A549 (cell line): ENCODE measurements around the gene MMP15. TPM values are rescaled to one million over a fixed set of nuclear protein-coding genes. Genes with fewer than 3 reads are reported as not detected.
A peak's percentile ranks its signal among the peaks of the same experiment; 100 is the strongest.

Experiments
- ATAC-seq, 2 experiments: fragments of 200-7000 bp in 1 of 2; fragments of >200 bp in 1 of 2; cut with Nextera tagmentation in 1 of 2; cut with Tn5 transposase in 1 of 2; 3 replicates each; pipeline versions ENCODE4 v1.8.0 to v1.9.1; 2018 to 2020; ENCODE audit warnings: mild to moderate bottlenecking in 1 of 2, moderate library complexity in 1 of 2
- CTCF ChIA-PET: fragments of 300-600 bp; sonication (Branson Sonifier 250); formaldehyde crosslinking; extraction: SDS; loops from one replicate; lab custom pipeline; 2021; ENCODE audit warnings: antibody characterized with exemption, inconsistent platforms; lab: Yijun Ruan, JAX
- POLR2A ChIA-PET: fragments of 350-600 bp; formaldehyde crosslinking; extraction: SDS; loops from one replicate; lab custom pipeline; 2021; ENCODE audit warnings: antibody characterized with exemption, inconsistent platforms; lab: Yijun Ruan, JAX
- DNase-seq, 2 experiments: peaks; one replicate each; pipeline versions ENCODE4 v3.0.0 to v3.0.0-alpha.2; 2011 to 2016; ENCODE audit warnings: low read depth in 1 of 2, low spot score in 1 of 2
- FAIRE-seq: peaks from 2 replicates; lab custom pipeline; 2011; peaks lifted over from hg19 to GRCh38; lab: Jason Lieb, UNC
- H3K27ac ChIP-seq, 2 experiments: fragments of >200 bp; sonication (Bioruptor Twin); formaldehyde crosslinking; 3 replicates each; pipeline ENCODE4 v1.5.1; 2016 to 2017
- H3K4me1 ChIP-seq: fragments of >200 bp; sonication (Bioruptor Twin); formaldehyde crosslinking; 3 replicates; pipeline ENCODE4 v1.6.1; 2016
- H3K4me2 ChIP-seq: fragments of >200 bp; sonication (Bioruptor Twin); formaldehyde crosslinking; 3 replicates; pipeline ENCODE4 v1.6.1; 2016
- H3K4me3 ChIP-seq: fragments of >200 bp; sonication (Bioruptor Twin); formaldehyde crosslinking; 3 replicates; pipeline ENCODE4 v1.5.1; 2016
- H3K9me3 ChIP-seq: fragments of >200 bp; sonication (Bioruptor Twin); formaldehyde crosslinking; 3 replicates; pipeline ENCODE4 v1.6.1; 2016
- BCL3 ChIP-seq: fragments of >200 bp; sonication (Bioruptor Twin); formaldehyde crosslinking; IDR thresholded peaks from 3 replicates; pipeline ENCODE4 v1.6.1; 2016
- BHLHE40 ChIP-seq: IDR thresholded peaks from 2 replicates; pipeline ENCODE4 v1.6.1; 2012; ENCODE audit warnings: low read depth, low read length, inconsistent platforms
- CBX2 ChIP-seq: fragments of 200-600 bp; sonication (generic); IDR thresholded peaks from 2 replicates; pipeline ENCODE4 v1.6.1; 2016; ENCODE audit warnings: low read depth, mild to moderate bottlenecking, borderline replicate concordance
- CHD2 ChIP-seq: fragments of 150-350 bp; IDR thresholded peaks from 2 replicates; pipeline ENCODE4 v1.6.1; 2014; ENCODE audit warnings: low read length; ENCODE audit not compliant: partially characterized antibody
- CTCF ChIP-seq: fragments of >200 bp; sonication (Bioruptor Twin); formaldehyde crosslinking; IDR thresholded peaks from 3 replicates; pipeline ENCODE4 v1.5.1; 2016
- E2F6 ChIP-seq: IDR thresholded peaks from 2 replicates; pipeline ENCODE4 v1.6.1; 2012; ENCODE audit warnings: low read depth, borderline replicate concordance
- EHF ChIP-seq: fragments of 250-450 bp; sonication (Bioruptor Pico); IDR thresholded peaks from 2 replicates; pipeline ENCODE4 v1.5.0; 2020; ENCODE audit warnings: mild to moderate bottlenecking
- EP300 ChIP-seq, 2 experiments: fragments of >200 bp; sonication (Bioruptor Twin); formaldehyde crosslinking; IDR thresholded peaks; 2 replicates in 1 of 2; 3 replicates in 1 of 2; pipeline ENCODE4 v1.6.1; 2016 to 2017
- FOXS1 ChIP-seq: fragments of 250-450 bp; sonication (Bioruptor Pico); IDR thresholded peaks from 2 replicates; pipeline ENCODE4 v1.5.0; 2020; ENCODE audit warnings: mild to moderate bottlenecking, moderate library complexity
- HES2 ChIP-seq: fragments of >200 bp; sonication (Bioruptor Twin); formaldehyde crosslinking; IDR thresholded peaks from 2 replicates; pipeline ENCODE4 v1.6.1; 2016
- HEYL ChIP-seq: fragments of 250-450 bp; sonication (Bioruptor Pico); IDR thresholded peaks from 2 replicates; pipeline ENCODE4 v1.8.0; 2021; ENCODE audit warnings: mild to moderate bottlenecking, moderate library complexity
- HMGXB4 ChIP-seq: fragments of 250-450 bp; sonication (Bioruptor Pico); IDR thresholded peaks from 2 replicates; pipeline ENCODE4 v1.5.0; 2021; ENCODE audit warnings: mild to moderate bottlenecking, moderate library complexity, borderline replicate concordance
- HOXB5 ChIP-seq: fragments of 250-450 bp; sonication (Bioruptor Pico); IDR thresholded peaks from 2 replicates; pipeline ENCODE4 v1.5.0; 2020; ENCODE audit warnings: mild to moderate bottlenecking, moderate library complexity
- JUNB ChIP-seq: fragments of >200 bp; sonication (Bioruptor Twin); formaldehyde crosslinking; IDR thresholded peaks from 2 replicates; pipeline ENCODE4 v1.6.1; 2016
- KDM5A ChIP-seq: fragments of 200-600 bp; sonication (generic); IDR thresholded peaks from 2 replicates; pipeline ENCODE4 v1.6.1; 2016; ENCODE audit warnings: antibody characterized with exemption, mild to moderate bottlenecking
- NPAS2 ChIP-seq: fragments of 250-450 bp; sonication (Bioruptor Pico); IDR thresholded peaks from 2 replicates; pipeline ENCODE4 v1.8.0; 2022; ENCODE audit warnings: mild to moderate bottlenecking, moderate library complexity, borderline replicate concordance
- NR3C1 ChIP-seq: fragments of >200 bp; sonication (Bioruptor Twin); formaldehyde crosslinking; IDR thresholded peaks from 3 replicates; pipeline ENCODE4 v1.6.1; 2017
- PBX3 ChIP-seq: IDR thresholded peaks from 2 replicates; pipeline ENCODE4 v1.6.1; 2012
- PHF8 ChIP-seq: fragments of 200-600 bp; sonication (generic); IDR thresholded peaks from 2 replicates; pipeline ENCODE4 v1.6.1; 2016; ENCODE audit warnings: low read depth, mild to moderate bottlenecking, antibody characterized with exemption, moderate library complexity, borderline replicate concordance
- RAD21 ChIP-seq, 2 experiments: fragments of >200 bp in 1 of 2; sonication (Bioruptor Twin) in 1 of 2; formaldehyde crosslinking in 1 of 2; IDR thresholded peaks in 1 of 2; conservative IDR thresholded peaks in 1 of 2; 2 replicates in 1 of 2; 3 replicates in 1 of 2; pipeline ENCODE4 v1.6.1; 2012 to 2018; ENCODE audit warnings: inconsistent platforms in 1 of 2
- RFX5 ChIP-seq: fragments of 450-650 bp; IDR thresholded peaks from 2 replicates; pipeline ENCODE4 v1.7.1; 2014; ENCODE audit warnings: antibody characterized with exemption, mild to moderate bottlenecking, moderate library complexity
- TFCP2L1 ChIP-seq: fragments of 250-450 bp; sonication (Bioruptor Pico); IDR thresholded peaks from 2 replicates; pipeline ENCODE4 v1.5.0; 2021; ENCODE audit warnings: mild to moderate bottlenecking
- ZNF302 ChIP-seq: fragments of 250-450 bp; sonication (Bioruptor Pico); IDR thresholded peaks from 2 replicates; pipeline ENCODE4 v1.9.0; 2021; ENCODE audit warnings: inconsistent platforms, mild to moderate bottlenecking, moderate library complexity
- WGBS: methylation state at CpG from one replicate; pipeline ENCODE4 v1.1.6; 2017; ENCODE audit errors: missing lambda C conversion rate; 5-methylcytosine and 5-hydroxymethylcytosine counted together
- polyA plus RNA-seq, 4 experiments: library from polyadenylated mRNA; depleted of rRNA in 3 of 4; stranded (reverse); fragments of >200 nt; fragmentation: RNase III in 1 of 4; extraction: RNeasy Plus Mini Kit Qiagen cat#74134 plus additional on column Dnase treatment in 1 of 4; gene quantifications; 2 replicates in 3 of 4; 3 replicates in 1 of 4; pipeline ENCODE4 v1.2.3, GENCODE V29; 2011 to 2017

MMP15 gene
- polyA plus RNA-seq, 2 of the 4 experiments (the other 2 are of a cell fraction), result 4.3 to 11.2 TPM

GRCh38 chr16:57992084-57992483 lies 33.5 kb upstream of the MMP15 start (continued):
- TF ChIP-seq E2F6, result no peak
- no peak for TF ChIP-seq FOXS1 (CRISPR knock-in tag)
- TF ChIP-seq JUNB, result no peak
- TF ChIP-seq RAD21 (conservative IDR thresholded peaks at IDR 0.05 in 1 of 2, IDR thresholded peaks at IDR 0.05 in 1 of 2), result no peak
- no peak for TF ChIP-seq CBX2
- TF ChIP-seq ZNF302, result no peak

- no peaks in the 10 kb centered on the region for H3K9me3 ChIP-seq
- H3K4me3 ChIP-seq, result no peak overlapping the region
- H3K4me2 ChIP-seq, result no peak overlapping the region
- H3K4me1 ChIP-seq, result peaks cover 35% of the 10 kb centered on the region
- FAIRE-seq (no peak), ATAC-seq (no peak), DNase-seq (no peak)
- CTCF ChIA-PET, result interaction anchor here (1.2 to 12.6 kb wide), 8 partner anchors 13 to 418 kb away, joined by 3 to 160 read pairs (median 4); no protein-coding TSS in a partner anchor
- H3K27ac ChIP-seq, result peak overlapping the region in 1 of 2 experiments; percentile 57; a peak in 3 of 6 replicates
- WGBS, result 84% methylated on average over 8 of the region's 8 CpGs
- TF ChIP-seq PHF8, result no peak
- no peak for TF ChIP-seq NPAS2 (CRISPR knock-in tag)
- TF ChIP-seq RAD21 (conservative IDR thresholded peaks at IDR 0.05 in 1 of 2, IDR thresholded peaks at IDR 0.05 in 1 of 2), result no peak
- no peak for TF ChIP-seq RFX5
- no peak for TF ChIP-seq TFCP2L1 (CRISPR knock-in tag)
- TF ChIP-seq EHF (CRISPR knock-in tag), result no peak
- TF ChIP-seq HOXB5 (CRISPR knock-in tag), result no peak
- no peak for TF ChIP-seq HEYL (CRISPR knock-in tag)
- no peak for TF ChIP-seq NR3C1
- TF ChIP-seq BHLHE40, result no peak
- no peak for TF ChIP-seq ZNF302
- TF ChIP-seq PBX3, result no peak
- TF ChIP-seq HES2, result no peak
- TF ChIP-seq KDM5A, result no peak
- TF ChIP-seq BCL3, result no peak
- TF ChIP-seq JUNB, result no peak
- TF ChIP-seq CHD2, result no peak
- POLR2A ChIA-PET, result no interaction called here
These were observed 32.1 kb upstream of the MMP15 start for GRCh38 chr16:57993438-57993837.

GRCh38 chr16:57993897-57994296 lies 31.7 kb upstream of the MMP15 start:
- ATAC-seq (no peak), FAIRE-seq (no peak), DNase-seq (no peak)
- POLR2A ChIA-PET, result interaction anchor here (0.5 to 0.7 kb wide), 2 partner anchors 139 to 204 kb away, joined by 4 to 7 read pairs; no protein-coding TSS in a partner anchor
- WGBS, result 75% methylated on average over 5 of the region's 5 CpGs
- no peaks in the 10 kb centered on the region for H3K9me3 ChIP-seq
- CTCF ChIA-PET, result interaction anchor here (0.7 to 12.6 kb wide), 8 partner anchors 22 to 418 kb away, joined by 3 to 160 read pairs (median 4); no protein-coding TSS in a partner anchor
- no peak overlapping the region for H3K4me2 ChIP-seq
- H3K27ac ChIP-seq, result peak overlapping the region in 1 of 2 experiments; percentile 57; a peak in 3 of 6 replicates
- no peak overlapping the region for H3K4me3 ChIP-seq
- H3K4me1 ChIP-seq, result peaks cover 35% of the 10 kb centered on the region
- no peak for TF ChIP-seq E2F6
- TF ChIP-seq CTCF, result no peak
- TF ChIP-seq CHD2, result no peak
- TF ChIP-seq HOXB5 (CRISPR knock-in tag), result no peak
- TF ChIP-seq HMGXB4 (CRISPR knock-in tag), result no peak
- no peak for TF ChIP-seq CBX2
- TF ChIP-seq EP300 (IDR thresholded peaks at IDR 0.05), result no peak
